Forelimb muscle (tissue), 1 donor: Measurements from ENCODE around the gene ZNF576. TPM values are rescaled to one million over a fixed set of nuclear protein-coding genes. Genes with fewer than 3 reads are reported as not detected.
"Not testable (repeated sequence)": the region's sequence is repeated elsewhere in the genome, so short reads cannot be mapped to it uniquely, and the experiment has no call there.

Source experiments
- DNase-seq: peaks from one replicate; pipeline ENCODE4 v3.0.0-alpha.2; 2013; ENCODE audit warnings: low read depth
- polyA plus RNA-seq: library from polyadenylated mRNA; unstranded; fragments of 120-200 nt; gene quantifications from one replicate; pipeline ENCODE4 v1.2.1, GENCODE V29; 2013; ENCODE audit not compliant: insufficient read length

ZNF576 gene
- polyA plus RNA-seq, 1 donor, result 10.2 TPM

GRCh38 chr19:43625918-43626579 is 29.7 kb downstream of the ZNF576 start:
- DNase-seq, result no peak

GRCh38 chr19:43626838-43627237 is 30.4 kb downstream of the ZNF576 start:
- no peak for DNase-seq

- no peak for DNase-seq
Observed at GRCh38 chr19:43628646-43629326, 32.4 kb downstream of the ZNF576 start.

GRCh38 chr19:43631491-43631890 is 35.1 kb downstream of the ZNF576 start:
- DNase-seq, result no peak

- DNase-seq, result no peak
Observed at GRCh38 chr19:43633520-43633919, 37.1 kb downstream of the ZNF576 start.

- no peak for DNase-seq
Observed at GRCh38 chr19:43634068-43634467, 37.7 kb downstream of the ZNF576 start.

- DNase-seq, result no peak
Observed at GRCh38 chr19:43634506-43634871, 38.1 kb downstream of the ZNF576 start.

GRCh38 chr19:43634872-43635560 is 38.6 kb downstream of the ZNF576 start:
- no peak for DNase-seq

- DNase-seq, result not testable (repeated sequence)
Observed at GRCh38 chr19:43635561-43635940, 39.2 kb downstream of the ZNF576 start.

- DNase-seq, result no peak
Observed at GRCh38 chr19:43636121-43636683, 39.8 kb downstream of the ZNF576 start.

- no peak for DNase-seq
Observed at GRCh38 chr19:43638214-43638994, 42.0 kb downstream of the ZNF576 start.

- no peak for DNase-seq
Observed at GRCh38 chr19:43638995-43639518, 42.7 kb downstream of the ZNF576 start.

GRCh38 chr19:43639519-43640423 is 43.4 kb downstream of the ZNF576 start, which contains the start of gene CADM4:
Gene CADM4 (minus strand): TSS chr19:43639850. CDS start chr19:43639790, 60 bp downstream.
- no peak for DNase-seq

- DNase-seq, result no peak
Observed at GRCh38 chr19:43640424-43640757, 44.0 kb downstream of the ZNF576 start.

- DNase-seq, result no peak
Observed at GRCh38 chr19:43641333-43641732, 44.9 kb downstream of the ZNF576 start.

GRCh38 chr19:43642531-43642930 is 46.1 kb downstream of the ZNF576 start:
- no peak for DNase-seq

- DNase-seq, result no peak
Observed at GRCh38 chr19:43643326-43643725, 46.9 kb downstream of the ZNF576 start.

- no peak for DNase-seq
Observed at GRCh38 chr19:43644181-43644580, 47.8 kb downstream of the ZNF576 start.

GRCh38 chr19:43648633-43649032 is 52.2 kb downstream of the ZNF576 start:
- DNase-seq, result no peak

- DNase-seq, result no peak
Observed at GRCh38 chr19:43649514-43649913, 53.1 kb downstream of the ZNF576 start.

- not testable (repeated sequence) for DNase-seq
Observed at GRCh38 chr19:43650276-43650675, 53.9 kb downstream of the ZNF576 start.
